ENCODE data around the gene FAM53C.

The FAM53C gene

GRCh38 chr5:138339091-138339456 is 1.0 kb downstream of the FAM53C start:
- peak overlapping the region; percentile 95 for H3K27ac ChIP-seq
- TF ChIP-seq ZFX (IDR thresholded peaks at IDR 0.05): peak; percentile 26; the same call in 1 of the 2 replicates
- TF ChIP-seq, protein P1, sequence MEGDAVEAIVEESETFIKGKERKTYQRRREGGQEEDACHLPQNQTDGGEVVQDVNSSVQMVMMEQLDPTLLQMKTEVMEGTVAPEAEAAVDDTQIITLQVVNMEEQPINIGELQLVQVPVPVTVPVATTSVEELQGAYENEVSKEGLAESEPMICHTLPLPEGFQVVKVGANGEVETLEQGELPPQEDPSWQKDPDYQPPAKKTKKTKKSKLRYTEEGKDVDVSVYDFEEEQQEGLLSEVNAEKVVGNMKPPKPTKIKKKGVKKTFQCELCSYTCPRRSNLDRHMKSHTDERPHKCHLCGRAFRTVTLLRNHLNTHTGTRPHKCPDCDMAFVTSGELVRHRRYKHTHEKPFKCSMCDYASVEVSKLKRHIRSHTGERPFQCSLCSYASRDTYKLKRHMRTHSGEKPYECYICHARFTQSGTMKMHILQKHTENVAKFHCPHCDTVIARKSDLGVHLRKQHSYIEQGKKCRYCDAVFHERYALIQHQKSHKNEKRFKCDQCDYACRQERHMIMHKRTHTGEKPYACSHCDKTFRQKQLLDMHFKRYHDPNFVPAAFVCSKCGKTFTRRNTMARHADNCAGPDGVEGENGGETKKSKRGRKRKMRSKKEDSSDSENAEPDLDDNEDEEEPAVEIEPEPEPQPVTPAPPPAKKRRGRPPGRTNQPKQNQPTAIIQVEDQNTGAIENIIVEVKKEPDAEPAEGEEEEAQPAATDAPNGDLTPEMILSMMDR (conservative IDR thresholded peaks at IDR 0.05): no peak

DNA sequence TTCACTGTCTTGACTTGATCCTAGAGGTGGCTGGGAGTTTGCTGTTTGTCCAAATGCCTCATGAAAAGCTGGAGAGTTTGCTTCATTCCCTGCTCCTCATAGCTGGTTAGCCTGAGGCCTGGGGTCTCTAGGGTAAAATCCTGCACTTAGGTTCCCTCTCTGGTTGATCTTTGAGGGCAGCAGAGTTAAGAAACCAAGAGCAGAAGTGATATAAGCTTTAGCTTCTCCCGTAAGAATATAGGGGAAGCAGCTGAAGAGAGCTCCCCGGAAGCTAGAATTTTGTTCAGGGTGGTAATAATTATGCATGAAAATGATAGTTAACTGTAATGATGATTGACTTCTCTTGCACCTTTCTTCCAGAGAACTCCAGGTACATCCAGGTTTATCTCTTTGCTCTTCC is 1.4 kb downstream of the FAM53C start:
- no peak for TF ChIP-seq ZFX (IDR thresholded peaks at IDR 0.05)
- TF ChIP-seq, protein P1 (conservative IDR thresholded peaks at IDR 0.05): no peak
- peak overlapping the region; percentile 95 for H3K27ac ChIP-seq

- TF ChIP-seq ZFX (IDR thresholded peaks at IDR 0.05): no peak
- TF ChIP-seq, protein P1 (conservative IDR thresholded peaks at IDR 0.05): no peak
- H3K27ac ChIP-seq: no peak overlapping the region; the same call in 1 of the 2 replicates
Observed at GRCh38 chr5:138340008-138340407, 1.9 kb downstream of the FAM53C start.

DNA sequence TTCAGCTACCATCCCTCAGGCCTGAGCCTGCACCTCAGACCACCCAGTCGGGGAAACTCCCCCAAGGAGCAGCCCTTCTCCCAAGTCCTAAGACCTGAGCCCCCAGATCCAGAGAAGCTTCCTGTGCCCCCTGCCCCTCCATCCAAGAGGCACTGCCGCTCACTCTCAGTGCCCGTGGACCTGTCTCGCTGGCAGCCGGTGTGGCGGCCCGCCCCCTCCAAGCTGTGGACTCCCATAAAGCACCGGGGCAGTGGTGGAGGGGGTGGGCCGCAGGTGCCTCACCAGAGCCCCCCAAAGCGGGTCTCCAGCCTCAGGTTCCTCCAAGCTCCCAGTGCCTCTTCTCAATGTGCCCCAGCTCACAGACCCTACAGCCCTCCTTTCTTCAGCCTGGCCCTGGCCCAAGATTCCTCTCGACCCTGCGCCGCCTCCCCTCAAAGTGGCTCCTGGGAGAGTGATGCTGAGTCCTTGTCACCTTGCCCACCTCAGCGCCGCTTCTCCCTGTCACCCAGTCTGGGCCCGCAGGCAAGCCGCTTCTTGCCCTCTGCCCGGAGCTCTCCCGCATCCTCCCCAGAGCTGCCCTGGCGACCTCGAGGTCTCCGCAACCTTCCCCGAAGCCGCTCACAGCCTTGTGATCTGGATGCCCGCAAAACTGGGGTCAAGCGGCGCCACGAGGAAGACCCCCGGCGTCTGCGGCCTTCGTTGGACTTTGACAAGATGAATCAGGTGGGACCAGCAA is 7.0 kb downstream of the FAM53C start:
- TF ChIP-seq, protein P1 (conservative IDR thresholded peaks at IDR 0.05): no peak
- no peak for TF ChIP-seq ZFX (IDR thresholded peaks at IDR 0.05)
- H3K27ac ChIP-seq: no peak overlapping the region

DNA sequence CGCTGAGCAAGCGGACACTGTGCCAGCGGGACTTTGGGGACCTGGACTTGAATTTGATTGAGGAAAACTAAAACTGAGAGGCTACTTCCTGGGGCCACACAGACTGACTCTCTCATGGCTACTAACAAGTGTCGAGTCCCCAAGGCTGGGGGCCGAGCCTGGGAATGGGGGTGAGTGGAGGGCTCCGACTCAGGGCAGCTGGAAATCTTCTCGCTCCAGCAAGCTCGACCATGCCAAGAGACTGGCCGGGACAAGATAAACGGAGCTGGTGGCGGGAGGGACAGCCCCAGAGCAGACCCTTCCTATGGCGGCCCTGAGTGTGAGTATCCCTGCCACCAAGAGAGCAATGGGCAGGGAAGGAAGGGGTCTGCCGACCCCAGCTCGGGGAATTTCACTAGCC is 8.8 kb downstream of the FAM53C start:
- no peak for TF ChIP-seq ZFX (IDR thresholded peaks at IDR 0.05)
- TF ChIP-seq, protein P1 (conservative IDR thresholded peaks at IDR 0.05): no peak
- H3K27ac ChIP-seq: no peak overlapping the region

DNA sequence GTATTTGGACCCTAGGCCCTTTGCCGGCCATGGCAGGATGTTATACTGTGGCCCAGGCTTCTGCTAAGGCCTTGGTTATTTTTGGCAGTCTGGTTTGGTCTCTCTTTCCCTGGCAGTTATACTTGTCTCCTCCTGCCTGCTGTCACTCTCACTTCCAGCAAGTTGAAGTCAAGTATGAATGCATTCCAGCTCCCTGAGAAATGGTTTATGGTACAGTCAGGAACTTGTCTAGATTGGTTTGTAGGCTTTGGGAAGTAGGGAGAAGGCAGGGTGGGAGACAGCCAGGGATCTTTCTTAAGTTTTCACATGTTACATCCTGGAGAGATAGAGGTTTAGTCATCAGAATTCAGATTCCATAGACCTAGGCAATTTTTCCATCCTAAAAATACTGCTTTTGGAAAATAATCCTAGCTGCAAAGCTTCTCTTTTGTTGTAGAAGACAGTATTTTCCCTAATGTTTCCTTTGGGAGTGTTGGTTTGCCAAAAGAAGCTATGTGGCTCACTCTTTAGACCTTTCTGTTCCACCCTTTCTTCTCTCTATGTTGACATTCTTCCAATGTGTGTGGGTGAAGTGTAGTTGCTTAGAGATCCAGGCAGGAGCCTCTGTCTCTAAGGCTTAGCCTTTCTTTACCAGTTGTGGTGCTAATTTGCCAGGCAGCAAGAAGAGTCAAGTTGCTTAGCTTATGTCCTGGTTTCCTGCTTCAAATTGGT is 11.9 kb downstream of the FAM53C start:
- no peak for TF ChIP-seq ZFX (IDR thresholded peaks at IDR 0.05)
- TF ChIP-seq, protein P1 (conservative IDR thresholded peaks at IDR 0.05): no peak
- no peak overlapping the region for H3K27ac ChIP-seq

- no peak for TF ChIP-seq ZFX (IDR thresholded peaks at IDR 0.05)
- TF ChIP-seq, protein P1 (conservative IDR thresholded peaks at IDR 0.05): no peak
- H3K27ac ChIP-seq: no peak overlapping the region
Observed at GRCh38 chr5:138350563-138350890, 12.5 kb downstream of the FAM53C start.

Measured in C4-2B (cell line).